HuH-7.5 (cell line): ENCODE data around the gene MBNL3.
"Not testable (repeated sequence)": the region's sequence is repeated elsewhere in the genome, so short reads cannot be mapped to it uniquely, and the experiment has no call there.

Experiments used
- DNase-seq: peaks from one replicate; pipeline ENCODE4 v3.0.0; 2011; ENCODE audit warnings: low spot score

The MBNL3 gene

DNA sequence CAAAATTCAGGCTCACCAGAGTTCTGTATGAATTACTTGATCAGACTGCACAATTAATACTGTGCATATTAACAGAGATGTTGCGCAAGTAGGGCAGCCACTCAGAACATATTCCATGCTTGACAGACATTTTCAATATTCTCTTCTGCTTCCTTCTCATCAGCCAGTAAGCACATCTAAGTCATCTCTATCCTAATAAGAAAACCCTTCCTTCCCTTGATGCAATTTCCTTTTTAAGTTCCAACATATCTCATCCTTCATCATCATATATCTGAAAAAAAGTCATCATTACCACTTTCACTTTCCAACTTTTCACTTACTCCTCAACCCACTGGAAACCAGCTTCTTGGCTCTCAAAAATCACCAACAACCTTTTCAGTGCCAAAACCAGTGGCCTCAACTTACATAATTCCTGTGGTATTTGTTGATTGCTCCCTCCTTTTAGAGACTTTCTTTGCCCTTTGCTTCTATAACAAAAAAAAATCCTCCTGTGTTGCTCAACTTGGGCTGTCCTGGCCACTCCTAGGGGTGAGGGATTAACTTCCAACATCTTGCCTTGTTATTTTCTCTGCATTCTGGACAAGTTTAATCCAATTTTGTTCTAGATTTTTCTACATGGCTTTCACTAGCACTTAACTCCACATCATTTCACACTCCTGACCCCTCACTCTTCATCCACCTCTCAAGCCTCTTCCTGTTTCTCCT lies 14.1 kb downstream of the MBNL3 start:
- no peak for DNase-seq

DNA sequence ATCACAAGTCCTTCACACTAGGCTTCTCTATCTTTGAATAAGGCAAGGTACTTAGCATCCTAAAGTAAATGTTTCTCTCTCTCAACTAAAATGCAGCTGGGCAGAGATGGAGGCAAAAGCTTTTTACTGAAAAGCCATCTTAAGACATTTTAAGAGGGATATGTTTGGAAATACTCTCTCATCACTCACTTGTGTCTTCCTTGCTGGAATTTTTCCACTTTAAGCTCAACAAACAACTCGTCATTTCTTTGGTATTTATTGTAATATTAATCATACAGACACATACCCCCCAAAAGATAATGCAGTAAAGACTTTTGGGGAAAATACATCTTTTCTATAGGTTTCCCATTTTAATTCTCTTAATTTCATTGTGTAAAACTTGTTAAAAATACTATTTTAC lies 16.4 kb downstream of the MBNL3 start:
- DNase-seq = no peak

DNA sequence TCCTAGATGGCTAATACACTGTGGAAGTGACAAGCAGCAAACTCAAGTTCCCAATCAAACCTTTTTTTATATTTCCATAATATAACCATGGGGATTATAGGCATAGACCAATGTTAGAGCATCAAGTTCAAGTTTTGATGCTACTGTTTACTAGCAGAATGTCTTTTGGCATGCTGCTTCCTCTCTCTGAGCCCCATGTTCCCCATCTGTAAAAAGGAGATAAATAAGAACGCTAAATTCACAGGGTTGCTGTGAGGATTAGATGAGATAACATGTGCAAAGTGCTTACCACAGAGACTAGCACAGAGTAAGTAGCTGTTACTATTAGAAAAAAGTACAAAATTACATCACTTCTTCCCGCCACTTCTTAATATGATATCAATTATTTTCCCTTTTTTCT lies 18.0 kb downstream of the MBNL3 start:
- DNase-seq = no peak

- DNase-seq = no peak
Observed at GRCh38 chrX:132470179-132470578, 18.7 kb downstream of the MBNL3 start.

DNA sequence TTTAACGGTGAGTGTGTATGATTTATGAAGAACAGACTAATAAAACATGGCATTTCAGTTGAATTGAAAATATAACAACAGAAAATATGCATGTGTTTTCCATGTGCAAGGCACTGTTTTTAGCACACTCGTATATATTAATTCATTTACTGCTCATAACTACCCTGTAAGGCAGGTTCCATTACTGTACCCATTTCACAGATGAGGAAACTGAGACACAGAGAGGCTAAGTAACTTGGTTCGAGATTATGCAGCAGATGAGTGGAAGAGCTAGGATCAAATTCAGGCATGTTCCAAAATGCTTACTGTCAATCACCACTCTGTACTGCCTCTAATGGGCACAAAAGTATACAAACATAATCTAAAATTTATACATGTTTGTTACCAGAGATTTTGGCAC lies 20.4 kb downstream of the MBNL3 start:
- no peak for DNase-seq

DNA sequence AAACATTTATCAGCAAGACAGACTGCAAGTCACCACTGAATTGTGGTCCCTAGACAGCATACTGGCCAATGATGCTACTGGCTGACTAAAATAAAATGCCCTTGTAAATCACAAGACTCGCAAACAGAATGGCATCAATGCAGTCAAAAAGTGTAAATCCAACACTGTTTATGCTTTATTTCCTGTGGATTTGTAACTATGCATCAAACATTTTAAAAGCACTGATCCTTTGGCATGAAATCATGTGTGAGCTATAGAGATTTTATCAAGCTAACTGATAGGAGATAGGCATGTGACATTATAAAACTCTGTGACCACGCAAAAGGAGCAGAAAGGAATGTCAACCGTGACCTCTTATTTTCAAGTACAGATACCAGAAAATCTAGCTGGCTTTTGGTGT lies 20.8 kb downstream of the MBNL3 start:
- DNase-seq = no peak

DNA sequence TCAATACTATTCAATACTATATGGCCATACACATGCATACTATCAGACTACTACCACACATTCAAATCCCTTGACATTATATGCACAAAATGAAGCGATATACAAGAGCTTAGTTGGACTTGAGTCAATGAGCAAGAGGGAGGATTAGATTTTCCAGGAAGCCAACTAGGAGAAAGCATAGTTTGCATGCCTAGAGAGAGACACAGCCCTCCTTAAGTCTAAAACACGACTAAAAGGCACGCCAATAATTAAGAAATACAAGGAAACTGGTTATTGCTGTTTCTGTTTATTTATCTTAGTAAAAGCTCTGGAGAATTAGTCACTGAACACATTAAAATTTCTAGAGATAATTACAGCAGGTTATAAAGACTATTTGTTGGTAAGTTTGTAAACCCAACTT lies 21.8 kb downstream of the MBNL3 start:
- no peak for DNase-seq

GRCh38 chrX:132463411-132463810 lies 25.4 kb downstream of the MBNL3 start:
- no peak for DNase-seq

DNA sequence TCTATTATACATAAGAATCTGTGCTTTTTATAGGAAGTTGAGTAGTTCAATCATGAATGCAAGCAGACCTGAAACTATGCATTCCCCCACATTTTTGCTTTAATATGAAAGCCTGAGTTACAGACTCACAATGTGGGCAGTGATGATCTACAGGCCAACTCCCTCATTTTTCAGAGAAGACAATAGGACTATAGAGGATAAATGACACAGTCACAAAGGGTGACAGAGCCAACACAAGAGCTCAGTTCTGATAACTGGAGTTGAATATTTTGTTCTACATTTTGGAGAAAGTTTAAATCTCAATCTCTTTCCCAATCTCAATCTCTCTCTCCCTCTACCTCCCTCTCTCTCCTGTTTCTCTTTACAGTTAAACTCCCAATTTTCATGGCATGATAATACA lies 27.0 kb downstream of the MBNL3 start:
- DNase-seq = no peak

DNA sequence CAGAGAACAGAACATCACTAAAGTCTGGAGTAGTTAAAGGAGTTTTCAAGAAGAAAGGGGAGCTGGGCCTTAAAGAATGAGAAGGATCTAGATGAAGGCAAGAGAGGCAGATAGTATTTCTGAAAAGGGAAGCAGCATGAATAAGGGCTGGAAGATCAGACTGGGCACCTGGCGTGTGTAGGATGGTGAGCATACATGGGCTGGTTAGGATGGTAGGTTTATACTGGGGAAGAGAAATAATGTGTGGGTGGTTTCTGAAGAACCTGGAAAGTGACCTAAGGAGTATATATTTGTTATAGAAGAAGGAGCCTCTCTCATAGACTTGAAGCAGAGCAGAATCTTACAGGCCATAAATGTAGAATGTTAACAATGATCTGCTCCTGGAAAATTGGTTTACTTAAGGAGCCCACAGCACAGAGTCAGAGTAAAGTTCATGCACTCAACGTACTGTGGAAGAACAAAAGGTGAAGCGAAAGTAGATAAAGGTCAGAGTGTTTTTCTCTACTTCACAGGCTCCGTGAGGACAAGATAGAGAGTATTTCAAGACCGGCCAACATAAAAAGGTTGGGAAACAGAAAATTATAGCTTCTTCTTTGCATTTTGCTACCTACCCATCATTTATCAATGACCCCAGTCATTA lies 35.8 kb downstream of the MBNL3 start:
- no peak for DNase-seq

DNA sequence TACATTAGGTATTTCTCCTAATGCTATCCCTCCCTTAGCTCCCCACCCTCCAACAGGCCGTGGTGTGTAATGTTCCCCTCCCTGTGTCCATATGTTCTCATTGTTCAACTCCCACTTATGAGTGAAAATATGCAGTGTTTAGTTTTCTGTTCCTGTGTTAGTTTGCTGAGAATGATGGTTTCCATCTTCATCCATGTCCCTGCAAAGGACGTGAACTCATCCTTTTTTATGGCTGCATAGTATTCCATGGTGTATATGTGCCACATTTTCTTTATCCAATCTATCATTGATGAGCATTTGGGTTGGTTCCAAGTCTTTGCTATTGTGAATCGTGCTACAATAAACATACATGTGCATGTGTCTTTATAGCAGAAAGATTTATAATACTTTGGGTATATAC lies 42.9 kb downstream of the MBNL3 start:
- not testable (repeated sequence) for DNase-seq

GRCh38 chrX:132444936-132445335 lies 43.9 kb downstream of the MBNL3 start:
- no peak for DNase-seq

- no peak for DNase-seq
Observed at GRCh38 chrX:132443196-132444135, 45.4 kb downstream of the MBNL3 start.

DNA sequence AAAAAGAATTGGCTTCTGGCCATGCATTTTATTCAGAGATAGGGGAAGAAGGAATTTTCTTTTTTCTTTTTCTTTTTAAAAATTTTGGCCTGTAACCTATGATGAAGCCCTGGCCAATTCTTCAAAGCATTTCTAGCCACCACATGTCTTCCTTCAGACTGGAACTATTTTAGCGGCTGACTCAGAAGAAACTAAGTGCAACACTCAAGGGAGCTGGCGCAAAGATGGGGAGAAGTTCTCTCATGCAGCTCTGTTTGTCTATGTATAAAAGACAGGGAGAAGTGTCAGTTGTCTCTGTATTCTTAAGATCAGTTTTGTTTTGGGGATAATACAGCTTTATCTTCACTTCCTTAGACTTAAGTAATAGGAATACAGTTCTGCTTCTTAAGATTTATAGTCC lies 46.1 kb downstream of the MBNL3 start:
- no peak for DNase-seq

DNA sequence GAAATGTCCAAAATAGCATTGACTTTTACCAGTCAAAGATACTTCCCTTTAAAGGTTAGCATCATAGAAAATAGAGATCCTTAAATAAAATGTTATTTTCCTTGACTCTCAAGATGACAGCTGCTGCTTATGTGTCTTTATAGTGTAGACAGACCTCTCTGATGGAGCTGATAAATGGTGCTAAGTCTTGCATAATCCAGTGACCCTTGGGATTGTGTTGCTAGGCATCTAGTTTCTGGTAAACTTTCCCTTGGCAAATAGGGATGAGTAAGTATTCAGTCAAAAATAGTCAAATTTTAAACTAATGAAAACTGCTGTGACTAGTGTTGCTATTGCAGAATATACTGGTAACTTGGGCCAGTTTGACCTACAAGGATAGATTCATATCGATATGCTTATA lies 53.6 kb downstream of the MBNL3 start:
- DNase-seq = no peak

DNA sequence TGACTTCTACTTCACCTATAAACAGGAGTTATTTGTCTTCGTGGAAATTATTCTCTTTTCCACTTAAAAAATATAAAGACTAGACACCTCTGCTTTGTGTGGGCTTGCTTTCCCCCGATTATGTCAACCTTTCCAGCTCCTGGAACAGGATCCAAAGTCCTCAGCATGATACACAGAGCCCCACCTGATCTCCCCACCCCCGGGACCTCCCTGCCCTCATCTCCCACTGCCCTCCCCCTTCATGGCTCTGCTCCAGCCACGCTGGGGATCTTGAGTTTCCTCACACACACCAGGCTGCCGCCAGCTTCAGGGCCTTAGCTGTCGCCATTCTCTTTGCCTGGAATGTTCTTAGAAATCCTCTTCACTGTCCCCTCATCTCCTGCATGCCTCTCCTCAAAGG lies 55.3 kb downstream of the MBNL3 start:
- no peak for DNase-seq

- DNase-seq = no peak
Observed at GRCh38 chrX:132433001-132433400, 55.8 kb downstream of the MBNL3 start.

DNA sequence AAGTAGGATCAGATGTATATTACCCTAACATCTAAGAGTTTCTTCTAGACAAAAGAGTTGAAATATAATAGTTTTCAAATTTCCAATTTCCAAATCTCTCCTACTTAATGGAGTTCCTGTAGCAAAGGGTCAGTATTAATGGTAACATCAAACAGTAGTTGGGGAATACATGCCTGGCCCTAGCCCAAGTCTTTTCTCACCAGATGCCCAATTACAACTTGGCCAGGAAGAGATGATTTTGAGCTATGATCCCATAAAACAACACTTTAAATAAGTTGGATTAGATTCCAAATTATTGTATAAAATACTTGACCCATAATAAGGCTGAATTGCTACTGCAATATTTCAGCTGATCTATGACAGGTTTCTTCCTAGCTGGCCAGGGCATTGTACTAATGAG lies 59.9 kb downstream of the MBNL3 start:
- DNase-seq = no peak

GRCh38 chrX:132426695-132427281 lies 62.0 kb downstream of the MBNL3 start:
- DNase-seq = no peak

DNA sequence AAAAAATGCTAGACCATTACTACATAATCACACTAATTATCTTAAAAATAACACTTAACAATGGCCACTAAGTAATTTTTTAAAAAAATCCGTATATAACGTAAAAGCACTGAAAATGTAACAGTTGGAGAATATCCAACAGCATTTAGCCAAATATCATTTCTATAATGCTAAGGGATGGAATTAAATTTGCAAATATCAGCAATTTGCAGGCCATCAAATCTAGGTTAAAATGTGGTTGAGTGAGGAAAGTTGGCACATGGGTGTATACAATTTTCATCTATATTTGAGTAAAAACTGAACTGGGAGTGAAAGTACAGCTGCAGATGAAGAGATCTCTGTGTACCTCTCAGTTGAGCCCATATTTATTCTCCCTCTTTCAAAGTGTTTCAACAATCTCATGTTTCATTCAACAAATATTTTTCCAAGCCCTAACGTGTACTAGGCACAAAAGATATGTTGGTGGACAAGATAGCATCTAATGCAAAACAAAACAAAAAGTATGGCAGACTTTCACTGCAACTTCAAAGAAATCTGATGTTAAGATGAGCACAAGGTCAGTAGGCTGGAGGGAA lies 63.0 kb downstream of the MBNL3 start:
- no peak for DNase-seq

- DNase-seq = no peak
Observed at GRCh38 chrX:132423323-132423722, 65.5 kb downstream of the MBNL3 start.

DNA sequence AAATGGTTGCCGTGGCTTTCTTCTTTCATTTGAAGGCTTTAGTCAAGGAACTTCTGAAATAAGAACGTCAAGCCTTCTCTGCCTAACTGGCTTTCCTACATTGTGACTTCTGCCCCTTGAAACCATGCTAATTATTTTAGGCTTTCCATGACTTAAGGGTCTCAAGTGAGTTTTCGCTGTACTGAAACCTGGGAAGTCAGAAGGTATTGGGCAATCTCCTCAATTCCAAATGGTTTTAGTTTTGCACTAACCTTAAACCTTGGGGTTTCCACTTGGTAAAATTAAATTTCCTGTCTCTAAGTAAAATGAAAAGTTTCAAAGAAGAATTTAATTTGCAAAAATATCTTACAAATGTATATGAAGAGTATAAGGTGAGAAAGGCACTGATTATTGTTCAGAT lies 73.8 kb downstream of the MBNL3 start:
- DNase-seq = no peak
